Kidney epithelial cell (primary cell): Measurements from ENCODE around the gene SYNE2. TPM values are rescaled to one million over a fixed set of nuclear protein-coding genes. Genes with fewer than 3 reads are reported as not detected.

Experiments used
- DNase-seq: peaks from one replicate; pipeline ENCODE4 v3.0.0-alpha.2; 2010; ENCODE audit warnings: low read depth
- H3K27me3 ChIP-seq: 2 replicates; pipeline ENCODE4 v1.6.0; 2011; ENCODE audit warnings: low read length; ENCODE audit not compliant: control insufficient read depth, insufficient read depth
- H3K36me3 ChIP-seq: 2 replicates; pipeline ENCODE4 v1.5.1; 2011; ENCODE audit warnings: low read length; ENCODE audit not compliant: control insufficient read depth, insufficient read depth
- H3K4me3 ChIP-seq: 2 replicates; pipeline ENCODE4 v1.5.1; 2011; ENCODE audit warnings: low read depth, mild to moderate bottlenecking, control low read depth, low read length
- CTCF ChIP-seq: IDR thresholded peaks from 2 replicates; pipeline ENCODE4 v1.5.1; 2011; ENCODE audit warnings: mild to moderate bottlenecking, moderate library complexity, low read length, control low read depth, inconsistent platforms; ENCODE audit not compliant: insufficient read depth, poor library complexity, severe bottlenecking
- total RNA-seq: library from RNA; depleted of rRNA; stranded (reverse); fragments of >200 nt; gene quantifications from 2 replicates; pipeline ENCODE4 v1.2.3, GENCODE V29; 2015

SYNE2 gene
- total RNA-seq, 1 donor from 2014 or later: 35.7 TPM

DNA sequence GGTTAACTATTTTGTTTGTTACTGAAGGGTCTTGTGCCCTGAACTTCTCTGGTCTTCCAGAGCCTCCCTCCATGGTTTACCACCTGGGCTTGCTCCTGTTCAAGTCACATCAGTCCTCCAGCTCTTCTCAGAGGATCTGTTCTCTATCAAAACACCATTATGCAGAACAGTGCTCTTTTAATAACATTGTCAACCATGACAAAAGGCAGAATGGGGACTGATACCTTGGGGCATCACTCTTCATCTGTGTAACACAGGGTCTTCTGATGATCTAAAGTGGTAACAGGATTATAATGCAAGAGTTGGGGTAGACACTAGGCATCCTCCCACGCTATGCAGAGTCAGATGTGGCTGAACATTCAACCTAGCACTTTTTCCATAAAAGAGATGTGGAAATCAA is 403.0 kb downstream of the SYNE2 start:
- TF ChIP-seq CTCF: no peak

DNA sequence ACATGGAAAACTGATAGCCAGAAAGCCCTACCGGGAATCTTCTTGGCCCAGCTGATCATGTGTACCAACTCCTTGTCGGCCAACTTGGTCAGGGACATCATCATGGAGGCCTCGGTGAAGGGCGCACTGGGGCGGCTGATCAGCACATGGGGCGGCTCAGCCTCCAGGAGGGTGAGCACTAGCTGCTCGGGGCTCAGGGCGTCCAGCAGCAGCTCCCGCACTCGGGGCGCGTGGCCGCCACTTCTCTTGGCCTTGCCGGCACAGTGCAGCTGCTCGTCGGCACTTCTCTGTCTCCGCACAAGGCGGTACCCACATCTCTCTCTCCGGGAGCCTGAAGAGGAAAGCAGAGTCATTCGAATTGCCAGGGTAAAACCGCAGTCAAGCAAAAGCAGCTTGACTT is 407.6 kb downstream of the SYNE2 start:
- DNase-seq: no peak
- Histone ChIP-seq H3K36me3 (no peaks in the 10 kb centered on the region), H3K27me3 (no peaks in the 10 kb centered on the region), H3K4me3 (no peak overlapping the region)
- TF ChIP-seq CTCF: no peak

More for the DNA sequence above, 403.0 kb downstream of the SYNE2 start:
- no peak for DNase-seq
- Histone ChIP-seq H3K27me3 (no peaks in the 10 kb centered on the region), H3K36me3 (no peaks in the 10 kb centered on the region), H3K4me3 (no peak overlapping the region)

GRCh38 chr14:64265222-64265621 is 412.4 kb downstream of the SYNE2 start:
- Histone ChIP-seq H3K4me3 (no peak overlapping the region), H3K27me3 (no peaks in the 10 kb centered on the region), H3K36me3 (no peaks in the 10 kb centered on the region)
- TF ChIP-seq CTCF: no peak
- DNase-seq: no peak

DNA sequence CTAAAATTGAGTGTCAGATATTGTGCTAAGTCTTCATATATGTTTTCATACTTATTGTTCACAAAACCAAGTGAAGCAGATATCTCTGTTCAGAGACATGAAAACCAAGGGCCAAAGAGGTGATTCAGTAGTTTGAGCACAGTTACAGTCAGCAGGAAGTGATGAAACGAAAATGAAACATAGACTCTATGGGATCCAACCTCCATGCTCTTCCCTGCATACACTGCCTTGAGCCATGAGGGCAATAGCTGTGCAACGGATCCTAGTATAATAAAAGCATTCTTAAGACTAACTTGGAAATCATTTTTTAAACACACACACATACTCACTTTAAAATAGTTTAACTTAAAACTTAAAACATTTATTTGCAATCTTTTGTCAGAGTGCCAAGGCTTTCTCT is 413.4 kb downstream of the SYNE2 start:
- Histone ChIP-seq H3K36me3 (no peaks in the 10 kb centered on the region), H3K27me3 (no peaks in the 10 kb centered on the region), H3K4me3 (no peak overlapping the region)
- no peak for TF ChIP-seq CTCF
- no peak for DNase-seq

- no peaks in the 10 kb centered on the region for H3K27me3 ChIP-seq
- H3K4me3 ChIP-seq: no peak overlapping the region
- DNase-seq: no peak
- no peaks in the 10 kb centered on the region for H3K36me3 ChIP-seq
- no peak for TF ChIP-seq CTCF
Observed at GRCh38 chr14:64272019-64272418, 419.2 kb downstream of the SYNE2 start.

Other genes starting within 250 kb of the SYNE2 start
- 12.2 and 13.6 TPM in 2 replicates for gene WDR89, start 211.1 kb upstream of the SYNE2 start, total RNA-seq
- 19.0 and 22.5 TPM in 2 replicates for gene SGPP1, start 124.9 kb upstream of the SYNE2 start, total RNA-seq